NCI-H2171 (cell line): ENCODE measurements around the gene TIFAB.
A peak's percentile ranks its signal among the peaks of the same experiment; 100 is the strongest.

Experiments used
- DNase-seq: peaks from one replicate; lab custom pipeline; 2025; lab: John Stamatoyannopoulos, UW

TIFAB gene

DNA sequence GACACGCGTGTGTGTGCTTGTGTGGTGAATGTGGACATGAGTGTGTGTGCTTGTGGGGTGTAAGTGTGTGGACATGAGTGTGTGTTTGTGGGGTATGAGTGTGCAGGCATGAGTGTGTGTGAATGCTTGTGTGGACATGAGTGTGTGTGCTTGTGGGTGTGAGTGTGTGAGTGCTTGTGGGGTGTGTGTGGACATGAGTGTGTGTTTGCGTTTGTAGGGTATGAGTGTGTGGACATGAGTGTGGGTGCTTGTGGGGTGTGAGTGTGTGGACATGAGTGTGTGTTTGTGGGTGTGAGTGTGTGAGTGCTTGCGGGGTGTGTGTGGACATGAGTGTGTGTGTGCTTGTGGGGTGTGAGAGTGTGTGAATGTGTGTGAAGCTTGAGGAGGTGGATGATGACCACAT, 29.8 kb upstream of the TIFAB start:
- DNase-seq: no peak

DNA sequence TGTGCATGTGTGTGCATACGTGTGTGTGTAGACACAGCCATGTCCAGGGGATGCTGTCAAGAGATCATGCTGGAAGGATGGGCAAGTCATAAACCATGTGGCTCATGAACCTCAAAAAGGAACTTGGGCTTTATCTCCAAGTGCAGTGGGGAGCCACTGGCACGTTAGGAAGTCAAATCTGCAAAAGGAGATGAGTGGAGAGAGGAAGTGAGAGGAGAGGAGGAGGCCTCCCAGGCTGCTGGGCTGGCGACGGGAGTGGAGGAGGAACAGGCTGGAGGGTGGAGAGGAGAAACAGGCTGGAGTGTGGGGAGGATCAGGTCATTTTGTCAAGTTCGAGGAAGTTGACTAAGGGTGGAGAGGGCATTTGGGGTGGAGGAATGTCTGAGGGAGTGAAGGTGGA, 29.2 kb upstream of the TIFAB start:
- DNase-seq: no peak

DNA sequence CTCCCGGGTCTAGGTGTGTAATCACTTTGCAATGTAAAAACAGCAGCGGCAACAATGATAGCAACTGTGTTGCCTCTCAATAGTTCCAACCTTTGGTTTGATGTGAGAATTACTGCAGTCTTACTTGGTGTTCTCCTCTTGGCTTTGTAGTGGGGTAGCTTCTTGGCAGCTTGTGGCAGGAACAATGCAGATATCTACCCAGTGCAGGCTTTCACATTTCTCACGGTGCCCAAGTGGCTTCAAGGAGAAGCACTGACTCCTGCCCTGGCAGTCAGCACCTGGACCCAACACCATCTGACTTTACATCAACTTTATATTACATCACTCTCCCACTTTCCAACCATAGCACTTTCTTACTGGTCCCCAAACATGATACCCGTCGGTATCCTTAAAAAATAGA, 28.4 kb upstream of the TIFAB start:
- DNase-seq: no peak

DNA sequence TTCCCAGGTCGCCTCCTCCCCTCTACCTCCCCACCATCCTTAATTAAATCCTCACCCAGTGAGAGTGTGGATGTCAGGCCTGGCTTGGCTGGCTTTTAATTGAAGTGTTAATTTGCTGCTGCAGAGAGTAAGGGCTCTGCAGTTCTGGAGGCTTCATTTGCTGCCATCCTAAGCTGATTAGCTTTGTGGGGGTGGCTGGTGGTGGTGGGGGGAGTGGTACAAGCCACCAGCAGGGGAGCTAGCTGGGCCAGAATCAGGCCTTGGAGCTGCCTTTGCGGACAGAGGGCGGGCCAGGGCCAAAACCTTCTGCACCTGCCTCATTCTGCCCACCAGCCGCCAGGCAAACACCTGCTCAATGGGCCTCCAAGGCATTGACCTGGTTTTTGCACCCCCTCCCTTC, 26.8 kb upstream of the TIFAB start:
- DNase-seq: no peak

DNA sequence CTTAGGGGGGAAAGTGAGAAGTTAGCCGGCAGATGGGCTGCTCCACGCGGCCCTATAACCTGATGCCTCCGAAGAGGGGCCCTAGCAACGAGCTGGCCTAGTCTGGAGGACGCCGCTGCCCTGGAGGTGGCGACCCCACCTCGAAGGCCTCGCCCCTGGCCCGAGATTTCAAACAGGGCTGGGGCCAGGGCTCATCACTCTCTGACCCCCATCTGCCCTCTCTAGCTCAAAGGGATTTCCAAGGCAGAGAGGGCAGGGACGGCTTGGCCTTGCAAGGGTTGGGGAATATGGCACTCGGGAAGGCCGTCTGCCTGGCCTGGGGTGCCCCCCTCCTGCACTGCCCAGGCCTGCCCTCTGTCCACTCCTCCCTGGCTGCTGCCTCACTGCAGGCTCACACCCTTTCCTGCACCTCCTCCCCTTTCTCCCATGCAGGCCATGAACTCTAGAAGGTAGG, 25.5 kb upstream of the TIFAB start:
- DNase-seq: no peak

DNA sequence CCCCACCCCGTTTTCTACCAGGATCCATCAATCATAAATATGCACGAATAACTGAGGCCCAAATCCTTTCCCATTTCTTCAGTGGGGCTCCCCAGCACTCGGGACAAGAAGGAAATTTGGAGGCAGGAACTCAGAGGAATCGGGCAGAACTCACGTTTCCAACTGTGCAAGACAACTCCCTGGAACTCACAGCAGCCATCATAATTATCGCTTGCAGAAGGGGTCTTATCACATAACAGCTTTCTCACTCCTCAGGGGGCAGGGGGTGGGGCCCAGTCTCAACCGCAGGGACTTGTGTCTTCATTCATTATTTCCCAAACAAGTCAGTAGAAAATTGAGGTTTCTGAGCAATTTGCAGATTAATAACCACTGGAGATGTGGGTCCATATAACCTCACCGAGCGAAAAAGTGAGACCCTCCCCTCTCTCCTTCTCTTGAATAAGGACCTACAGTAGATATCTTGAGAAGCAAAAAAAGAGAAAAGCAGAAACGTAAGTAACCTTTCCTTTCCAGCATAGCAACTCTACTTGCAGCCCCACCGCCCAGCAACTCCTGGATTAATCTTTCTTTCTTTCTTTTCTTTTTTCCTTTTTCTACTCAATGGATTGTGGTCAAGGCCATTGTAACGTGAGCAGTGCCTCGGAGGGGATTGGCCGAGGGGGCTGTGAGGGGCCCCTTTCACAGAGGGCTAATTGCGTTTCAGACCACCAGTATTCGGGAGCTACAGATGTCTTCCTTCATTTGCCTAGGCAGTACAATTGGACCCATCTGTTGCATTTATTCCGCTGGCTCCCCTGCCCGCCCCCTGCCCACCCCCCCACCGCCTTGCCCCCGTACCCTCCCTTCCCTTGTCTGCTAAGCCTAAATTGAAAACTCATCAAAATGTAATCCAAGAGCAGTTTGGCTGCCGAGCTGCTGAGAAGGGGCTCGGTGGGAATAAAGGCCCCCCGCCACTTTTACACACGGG, 24.7 kb upstream of the TIFAB start:
- no peak for DNase-seq

DNA sequence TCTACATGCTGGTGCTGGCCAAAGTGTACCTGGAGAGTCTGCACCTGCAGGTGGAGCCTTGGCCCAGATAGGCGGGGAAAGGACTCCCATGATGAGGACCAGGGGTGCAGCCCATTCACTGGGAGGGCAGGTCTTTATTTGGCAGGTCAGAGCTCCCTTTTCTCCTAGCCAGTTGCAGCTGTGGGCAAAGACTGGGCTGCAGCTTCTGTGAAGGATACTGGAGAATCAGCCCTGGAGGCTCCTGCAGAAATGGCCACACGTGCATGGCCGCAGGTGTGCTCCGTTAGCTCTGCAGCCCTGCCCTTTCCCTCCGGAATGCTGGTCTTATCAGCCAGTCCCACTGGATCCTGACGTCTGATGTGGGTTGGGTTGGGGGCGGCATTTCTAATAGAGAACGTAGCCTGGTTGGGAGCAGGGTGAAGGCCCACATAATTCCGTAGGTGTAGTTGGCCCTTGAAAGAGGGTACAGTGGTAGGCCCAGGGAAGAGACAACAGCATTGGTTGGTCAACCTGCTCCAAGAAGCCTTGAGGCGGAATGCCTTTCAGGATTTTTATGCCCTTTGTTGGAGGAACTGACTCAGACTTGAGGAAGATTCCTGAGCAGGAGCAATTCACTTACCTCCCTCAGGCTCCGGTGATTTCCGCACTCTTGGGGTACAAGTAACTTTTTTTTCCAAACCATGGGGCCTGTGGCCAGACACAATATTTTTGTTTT, 22.0 kb upstream of the TIFAB start:
- DNase-seq: no peak

DNA sequence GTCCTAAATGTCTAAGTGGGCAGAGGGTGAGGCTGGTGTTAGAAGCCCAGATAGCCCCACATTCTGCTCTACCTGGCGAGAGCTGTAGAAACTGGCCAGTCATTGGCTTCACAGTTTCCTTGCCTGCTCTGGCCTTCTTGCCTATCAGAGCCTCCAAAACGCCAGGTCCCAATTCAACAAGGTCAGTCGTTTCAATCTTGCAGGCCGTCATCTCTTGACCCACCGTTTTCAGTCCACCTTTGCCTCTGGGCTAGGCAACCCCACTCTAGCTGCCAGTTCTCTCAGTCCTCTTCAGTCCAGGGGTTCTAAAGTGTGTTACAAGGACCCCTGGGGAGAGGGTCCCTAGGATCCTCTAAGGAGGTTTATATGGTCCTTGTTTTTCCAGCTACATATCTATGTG, 20.0 kb upstream of the TIFAB start:
- DNase-seq: no peak

DNA sequence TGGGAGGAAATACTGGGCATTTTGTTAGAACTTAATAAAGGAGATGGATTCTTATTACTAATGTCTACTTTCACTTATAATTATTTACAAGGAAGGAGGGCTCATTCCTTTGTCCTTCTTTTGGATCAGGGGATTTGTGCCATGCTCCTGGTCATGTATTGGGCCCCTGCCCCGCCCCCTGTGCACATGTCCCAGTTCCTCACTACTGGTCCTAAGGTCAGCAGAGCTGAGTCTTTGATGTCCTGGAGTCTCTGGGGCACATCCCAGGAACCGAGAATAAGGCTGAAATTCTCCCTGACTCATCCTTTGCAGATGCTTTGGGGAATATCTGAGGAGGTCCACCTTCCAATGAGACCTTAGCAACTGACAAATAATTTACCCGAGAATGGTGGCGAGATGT, 19.6 kb upstream of the TIFAB start:
- no peak for DNase-seq

DNA sequence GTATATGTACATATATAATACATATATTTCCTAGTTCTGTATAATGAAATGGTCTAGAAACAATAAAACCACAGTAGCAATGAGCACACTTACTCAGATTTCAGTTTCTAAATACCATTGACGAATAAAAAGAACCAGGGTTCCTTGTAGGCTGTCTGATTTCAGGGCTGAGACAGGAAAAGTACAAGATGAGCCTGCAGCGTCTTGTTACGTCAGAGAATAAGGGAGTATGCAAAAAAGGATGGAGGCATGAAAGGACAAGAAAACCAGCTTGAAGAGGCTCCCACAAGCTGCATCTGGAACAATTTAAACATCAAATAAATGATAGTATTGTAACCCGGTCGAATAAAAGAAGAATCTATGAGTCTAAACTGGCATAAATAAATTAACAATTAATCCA, 17.8 kb upstream of the TIFAB start:
- DNase-seq: no peak

DNA sequence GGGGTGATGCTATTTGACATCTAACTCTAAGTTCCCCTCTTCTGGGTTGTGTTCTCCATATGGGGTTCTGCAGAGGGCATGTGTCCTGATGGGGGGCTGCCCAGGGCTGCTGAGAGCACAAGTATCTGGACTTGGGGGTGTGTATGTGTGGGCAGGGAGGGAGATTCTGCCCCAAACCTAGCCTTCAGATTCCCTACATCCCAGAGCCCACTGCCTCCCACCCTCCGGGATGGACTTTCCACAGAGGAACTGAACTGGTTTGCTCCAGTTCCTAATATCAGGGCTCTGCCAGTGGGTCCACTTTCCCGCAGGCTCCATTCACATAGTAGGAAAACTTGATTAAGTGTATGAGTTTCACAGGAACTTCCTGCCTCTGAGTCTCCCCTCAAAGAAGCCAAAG, 16.4 kb upstream of the TIFAB start:
- DNase-seq: no peak

DNA sequence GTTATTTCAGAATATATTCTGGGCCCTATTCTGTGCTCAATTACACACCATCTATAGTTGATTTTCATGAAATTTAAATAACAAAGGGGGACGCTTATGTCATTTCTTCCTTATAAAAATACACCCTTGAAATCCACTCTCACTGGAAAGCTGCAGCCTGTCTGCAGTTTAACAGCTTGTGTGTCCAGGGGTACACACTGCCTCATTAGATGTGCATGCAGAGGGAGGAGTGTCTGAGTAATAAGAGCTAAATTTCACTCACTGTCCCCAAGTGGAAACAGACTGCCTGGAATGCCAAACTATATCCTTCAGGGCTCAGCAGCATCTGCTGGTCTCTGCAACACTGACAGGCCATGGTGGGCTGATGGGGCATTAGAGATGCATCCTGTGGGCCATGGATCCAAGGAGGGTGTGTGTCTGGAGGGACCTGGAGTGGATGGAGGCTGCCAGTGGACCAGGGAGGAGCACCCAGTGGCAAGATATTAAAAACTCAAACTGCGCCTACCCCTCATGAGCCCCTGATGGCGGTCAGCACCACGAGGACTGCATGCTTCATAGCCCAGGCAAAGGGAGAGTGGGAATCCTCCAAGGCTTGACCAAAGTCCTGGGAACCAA, 15.8 kb upstream of the TIFAB start:
- no peak for DNase-seq

DNA sequence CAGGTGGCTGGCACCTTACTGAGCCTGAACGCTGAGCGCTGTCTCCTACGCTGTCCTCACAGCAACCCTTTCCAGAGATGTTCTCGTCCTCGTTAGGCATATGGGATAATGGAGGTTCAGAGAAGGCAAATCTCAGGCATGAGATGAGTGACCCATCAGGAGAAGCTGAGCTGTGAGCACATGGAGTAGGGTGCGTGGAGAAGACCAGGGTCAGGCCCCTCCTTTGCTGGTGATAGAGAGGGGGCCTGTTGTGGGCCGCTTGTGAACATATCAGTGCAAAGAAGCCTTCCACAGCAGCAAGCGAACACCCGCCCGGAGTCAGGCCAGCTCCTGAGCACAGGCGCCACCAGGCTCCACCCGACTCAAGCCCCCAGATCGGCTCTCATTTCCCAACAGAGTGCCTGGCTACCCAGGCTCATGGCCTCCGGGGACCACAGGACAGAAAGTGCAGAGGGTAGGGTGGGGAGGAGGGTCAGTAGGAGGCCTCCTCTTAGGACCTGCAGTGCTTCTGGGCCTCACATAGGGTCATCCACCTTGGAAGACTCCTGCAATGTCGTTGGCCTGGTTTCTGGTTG, 15.0 kb upstream of the TIFAB start:
- no peak for DNase-seq

DNA sequence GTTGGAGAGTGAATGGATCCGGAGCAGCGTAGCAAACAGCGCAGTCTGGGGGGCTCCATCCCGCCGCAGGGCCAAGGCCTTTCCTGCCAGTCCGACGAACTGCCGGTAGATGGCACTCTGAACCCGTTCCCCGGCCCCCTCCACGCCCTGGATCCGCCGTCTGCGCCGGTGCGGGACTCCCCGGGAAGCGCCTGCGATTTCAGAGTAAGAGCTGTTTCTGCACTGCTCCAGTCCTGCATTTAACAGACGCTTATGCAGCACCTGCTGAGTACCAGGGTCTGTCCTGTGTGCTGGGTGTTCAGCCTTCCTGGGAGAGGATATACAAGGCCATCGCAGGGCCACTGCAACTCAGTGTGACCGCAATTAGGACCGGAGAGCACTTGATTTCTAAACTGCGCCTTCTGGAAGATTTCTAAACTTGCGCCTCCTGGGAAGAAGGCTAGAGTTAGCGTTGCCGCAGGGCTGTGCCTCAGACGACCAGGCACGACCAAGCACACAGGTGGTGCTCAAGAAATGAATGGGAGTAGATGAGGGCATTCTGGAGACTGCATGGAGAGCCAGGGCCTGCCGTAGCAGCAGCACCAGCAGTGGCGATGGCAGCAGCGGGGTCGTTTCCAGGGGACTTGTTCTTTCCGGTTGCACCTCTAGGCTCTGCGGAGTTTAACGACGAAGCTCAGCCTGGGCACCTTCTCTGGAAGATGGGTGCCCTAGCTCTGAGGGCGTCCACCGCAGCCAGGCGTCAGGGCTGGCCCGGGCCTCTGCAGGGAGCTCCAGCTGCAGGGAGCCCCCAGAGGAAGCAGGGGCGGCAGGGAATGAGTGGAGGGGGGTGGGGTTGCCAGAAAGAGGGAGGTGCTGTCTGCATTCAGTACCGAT, 14.3 kb upstream of the TIFAB start:
- peak; percentile 56 for DNase-seq

DNA sequence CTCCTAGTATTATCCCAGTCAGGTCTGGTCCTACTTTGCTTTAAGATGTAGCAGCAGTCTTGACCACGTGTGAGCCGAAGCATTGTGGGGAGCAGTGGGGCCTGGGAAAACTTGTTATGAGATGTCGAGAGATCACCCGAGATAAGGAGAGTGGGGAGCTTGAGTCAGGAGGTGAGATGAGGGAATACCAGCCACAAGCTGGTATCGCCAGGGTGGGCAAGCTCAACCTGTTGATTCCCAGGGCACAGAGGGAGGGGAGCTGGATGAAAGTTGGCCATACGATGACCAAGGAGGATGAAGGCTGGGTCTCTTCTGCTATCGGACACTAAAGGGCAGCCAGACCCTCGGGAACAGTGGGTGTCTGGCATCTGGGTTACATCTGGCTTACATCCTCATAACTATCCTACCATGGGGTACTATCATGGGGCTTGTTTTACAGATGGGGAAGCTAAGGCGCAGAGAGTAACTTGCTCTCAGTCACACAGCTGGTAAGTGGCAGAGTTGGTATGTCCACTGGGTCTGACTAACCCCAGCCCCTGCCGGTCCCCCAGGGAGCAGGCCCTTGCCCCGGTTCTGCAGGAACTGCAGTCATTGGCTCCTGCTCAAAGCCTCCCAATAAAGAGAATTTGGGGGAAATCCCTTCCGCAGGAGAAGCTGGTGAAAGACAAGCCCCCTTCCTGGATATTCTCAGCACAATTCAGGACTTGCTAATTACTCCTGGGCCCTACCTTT, 13.4 kb upstream of the TIFAB start:
- DNase-seq: no peak

DNA sequence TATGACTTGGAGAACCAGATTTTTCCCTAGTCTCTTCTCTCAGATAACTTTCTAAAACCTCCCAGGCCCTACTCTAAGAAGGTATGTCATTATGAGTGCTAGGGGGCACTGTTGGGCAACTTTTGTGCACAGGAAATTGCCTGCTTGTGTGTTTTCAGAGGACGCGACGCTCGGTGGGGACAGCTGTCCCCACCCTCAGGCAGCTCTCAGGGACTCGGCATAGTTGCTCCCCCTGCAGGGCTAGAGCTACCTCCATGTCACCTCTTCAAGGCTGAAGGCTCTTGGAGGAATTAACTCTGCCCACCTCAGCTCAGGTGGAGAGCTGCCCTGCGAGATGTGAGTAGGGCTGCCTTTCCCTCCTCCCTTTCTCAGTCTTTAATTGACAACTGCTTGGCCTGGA, 10.2 kb upstream of the TIFAB start:
- peak; percentile 58 for DNase-seq

DNA sequence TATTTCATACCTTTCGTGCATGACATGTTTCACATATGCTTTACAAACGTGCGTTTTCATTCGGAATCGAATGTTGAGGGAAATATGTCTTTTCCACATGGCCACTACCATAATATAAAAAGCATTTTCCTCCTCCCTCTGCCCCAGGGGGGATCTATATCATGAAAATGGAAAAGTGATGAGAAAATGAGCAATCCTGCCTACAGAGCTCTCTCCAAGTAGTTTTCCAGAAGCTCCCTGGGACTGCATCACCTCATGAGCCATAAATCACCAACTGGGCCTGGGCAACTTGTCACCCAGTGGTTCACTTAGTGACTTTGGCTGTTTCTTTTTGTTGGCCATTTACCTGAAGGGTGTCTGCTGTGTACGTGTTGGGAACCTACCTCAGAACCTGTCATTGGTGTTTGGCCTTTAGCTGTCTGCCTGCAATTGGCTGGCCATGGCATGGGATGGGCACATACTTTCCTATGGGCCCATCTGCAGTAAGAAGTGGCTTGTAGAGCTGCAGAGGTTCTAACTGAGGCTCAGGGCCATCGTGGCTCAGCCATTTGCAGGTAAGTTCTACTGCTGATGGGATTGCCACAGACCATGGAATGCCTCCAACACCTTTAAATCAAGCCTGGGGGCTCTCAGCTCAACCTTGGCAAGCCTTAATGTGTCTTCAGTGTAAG, 9.5 kb upstream of the TIFAB start:
- DNase-seq: no peak

DNA sequence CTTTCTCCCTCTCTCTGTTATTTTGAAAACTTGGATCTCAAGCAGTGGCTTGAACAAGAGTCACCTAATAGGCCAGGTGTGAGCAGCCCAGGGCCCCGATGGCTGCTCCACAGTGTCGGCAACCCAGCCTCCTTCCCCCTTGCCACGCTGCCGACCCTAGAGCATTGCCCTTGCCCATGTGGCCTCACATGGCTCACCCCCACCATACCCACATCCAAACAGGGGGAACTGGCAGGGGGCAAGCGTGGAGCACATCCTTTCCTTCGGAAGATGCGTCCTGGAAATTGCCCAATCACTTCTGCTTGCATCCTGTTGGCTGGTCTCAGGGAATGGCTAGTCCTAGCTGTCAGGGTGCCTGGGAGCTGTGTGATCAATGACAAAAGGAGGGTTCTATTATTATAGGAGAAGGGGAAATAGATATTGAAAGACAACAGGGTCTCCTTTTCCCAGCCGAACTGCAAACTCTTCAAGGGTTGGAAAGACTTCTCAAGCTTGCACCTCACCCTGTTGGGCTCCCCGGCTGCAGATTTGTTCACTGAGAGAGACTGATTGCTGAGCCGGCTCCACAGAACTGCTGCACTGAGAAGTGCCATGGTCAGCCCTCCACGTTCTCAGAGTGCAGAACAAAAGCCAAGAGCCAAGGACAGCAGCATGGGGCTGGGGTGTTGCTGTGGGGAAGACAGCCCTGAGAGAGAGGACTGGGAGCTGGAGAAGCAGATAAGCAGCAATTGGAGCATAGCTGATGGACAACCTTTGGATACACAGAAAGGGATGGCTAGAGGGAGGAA, 8.3 kb upstream of the TIFAB start:
- no peak for DNase-seq

DNA sequence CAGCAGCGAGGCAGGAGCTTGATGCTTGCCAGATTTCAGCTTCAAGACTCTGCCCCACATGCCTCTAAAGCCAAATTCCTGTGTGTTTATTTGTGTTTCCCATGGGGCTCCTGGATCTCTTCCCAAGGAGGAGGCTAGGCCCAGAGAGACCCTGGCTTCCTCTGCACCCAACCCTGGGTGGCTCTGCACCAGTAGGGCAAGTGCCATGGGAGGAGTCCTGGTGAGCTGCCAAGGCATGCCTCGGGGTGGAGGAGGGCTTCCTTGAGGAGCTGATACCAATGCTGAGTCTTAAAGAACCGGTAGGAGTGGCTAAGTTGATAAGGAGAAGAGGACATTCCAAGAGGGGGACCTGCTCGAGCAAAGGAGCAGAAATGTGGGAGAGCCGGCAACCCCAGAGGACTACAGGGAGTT, 6.8 kb upstream of the TIFAB start:
- DNase-seq: no peak
